HG03095 (cell line): ENCODE results near the gene INSR.
"Not testable (repeated sequence)": the region's sequence is repeated elsewhere in the genome, so short reads cannot be mapped to it uniquely, and the experiment has no call there.

Experiments
- ATAC-seq: cut with Tn5 transposase; IDR thresholded peaks from one replicate; pipeline ENCODE4 v1.9.1; 2021; ENCODE audit warnings: moderate library complexity; ENCODE audit not compliant: unreplicated experiment

Gene INSR

GRCh38 chr19:7293762-7294557 lies at the start of gene INSR:
Gene INSR, minus strand, starts transcription at chr19:7294414. Its CDS starts 523 bp downstream, at chr19:7293891.
- ATAC-seq, result peak; percentile 66

- ATAC-seq, result no peak
Measured at GRCh38 chr19:7342143-7342542, 47.9 kb upstream of the INSR start.

DNA sequence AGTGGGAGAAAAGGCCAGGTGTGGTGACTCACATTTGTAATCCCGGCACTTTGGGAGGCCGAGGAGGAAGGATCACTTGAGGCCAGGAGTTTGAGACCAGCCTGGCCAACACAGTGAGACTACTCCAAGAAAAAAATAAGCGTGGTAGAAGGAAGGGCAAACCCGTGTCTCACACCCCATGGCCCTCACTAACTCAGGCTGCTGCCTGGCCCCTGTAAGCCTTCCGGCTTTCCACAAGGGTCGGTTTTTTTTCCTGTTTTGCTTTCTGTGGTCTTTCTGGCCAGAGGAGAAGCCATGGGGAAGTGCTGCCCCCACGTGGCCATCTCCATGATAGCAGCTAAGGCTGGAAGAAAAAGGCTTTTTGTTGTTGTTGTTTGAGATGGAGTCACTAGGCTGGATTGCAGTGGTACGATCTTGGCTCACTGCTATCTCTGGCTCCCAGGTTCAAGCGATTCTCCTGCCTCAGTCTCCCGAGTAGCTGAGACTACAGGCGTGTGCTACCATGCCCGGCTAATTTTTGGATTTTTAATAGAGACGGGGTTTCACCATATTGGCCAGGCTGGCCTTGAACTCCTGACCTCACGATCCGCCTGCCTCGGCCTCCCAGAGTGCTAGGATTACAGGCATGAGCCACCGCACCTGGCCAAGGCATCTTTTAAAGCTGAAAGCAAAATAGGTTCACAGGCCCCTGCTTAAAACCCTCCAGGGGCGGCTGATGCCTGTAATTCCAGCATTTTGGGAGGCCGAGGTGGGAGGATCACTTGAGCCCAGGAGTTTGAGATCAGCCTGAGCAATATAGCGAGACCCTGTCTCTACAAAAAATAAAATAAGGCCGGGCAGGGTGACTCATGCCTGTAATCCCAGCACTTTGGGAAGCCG lies 47.0 kb upstream of the INSR start:
- no peak for ATAC-seq

- ATAC-seq, result peak; percentile 63
Measured at GRCh38 chr19:7337380-7338194, 43.4 kb upstream of the INSR start.

GRCh38 chr19:7336321-7336973 lies 42.2 kb upstream of the INSR start:
- no peak for ATAC-seq

DNA sequence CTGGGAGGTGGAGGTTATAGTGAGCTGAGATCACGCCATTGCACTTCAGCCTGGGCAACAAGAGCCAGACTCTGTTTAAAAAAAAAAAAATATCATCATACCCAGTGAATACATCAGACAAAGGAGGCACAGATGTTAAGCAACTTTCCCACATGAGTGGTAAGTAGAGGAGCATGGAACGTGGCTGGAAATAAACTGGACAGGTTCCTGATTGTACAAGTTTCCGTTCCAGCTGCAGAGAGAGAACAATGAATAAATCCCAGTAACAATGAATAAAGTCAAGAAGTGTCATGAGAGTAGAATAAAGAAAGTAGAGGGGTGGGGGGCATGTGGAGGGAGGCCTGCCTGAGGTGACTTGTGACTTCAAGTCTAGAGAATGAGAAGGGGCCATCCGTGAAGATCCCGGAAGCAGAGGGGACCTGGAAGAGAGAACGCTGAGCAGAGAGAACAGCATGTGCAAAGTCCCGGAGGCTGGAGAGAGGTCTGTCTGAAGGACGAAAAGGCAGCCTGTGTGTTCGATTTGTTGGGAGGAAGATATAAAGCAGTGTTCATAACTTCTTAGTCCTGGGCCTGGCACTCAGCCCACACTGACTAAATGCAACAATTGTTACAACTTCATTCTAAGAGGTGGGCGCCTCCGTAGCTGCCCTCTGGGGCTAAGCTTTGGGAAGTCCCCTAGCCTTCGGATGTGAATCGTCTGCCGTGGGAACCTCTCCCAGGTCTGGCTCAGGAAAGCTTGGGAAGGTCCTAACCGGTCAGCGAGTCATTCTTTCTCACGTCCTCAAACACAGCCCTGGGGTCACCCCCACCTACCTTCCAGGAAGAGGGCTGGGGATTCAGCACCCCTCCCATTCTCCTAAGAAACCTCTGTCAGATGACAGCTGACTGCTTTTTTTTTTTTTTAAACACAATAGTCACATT lies 39.2 kb upstream of the INSR start:
- ATAC-seq, result no peak

- no peak for ATAC-seq
Measured at GRCh38 chr19:7331446-7331845, 37.2 kb upstream of the INSR start.

GRCh38 chr19:7328647-7329046 lies 34.4 kb upstream of the INSR start:
- ATAC-seq, result no peak

GRCh38 chr19:7327802-7328201 lies 33.6 kb upstream of the INSR start:
- ATAC-seq, result no peak

GRCh38 chr19:7326105-7326877 lies 32.1 kb upstream of the INSR start:
- ATAC-seq, result no peak

DNA sequence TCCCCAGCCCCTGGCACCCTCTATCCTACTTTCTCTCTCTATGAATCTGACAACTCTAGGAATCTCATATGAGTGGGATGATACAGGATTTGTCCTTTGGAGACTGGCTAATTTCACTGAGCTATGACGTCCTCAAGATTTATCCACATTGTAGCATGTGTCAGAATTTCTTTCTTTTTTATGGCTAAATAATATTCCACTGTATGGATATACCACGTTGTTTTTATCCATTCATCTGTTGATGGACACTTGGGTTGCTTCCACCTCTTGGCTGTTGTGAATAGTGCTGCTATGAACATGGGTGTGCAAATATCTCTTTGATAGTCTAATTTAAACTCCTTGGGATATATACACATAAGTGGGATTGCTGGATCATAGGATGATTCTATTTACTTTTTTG lies 24.0 kb upstream of the INSR start:
- ATAC-seq, result no peak

GRCh38 chr19:7312816-7313215 lies 18.6 kb upstream of the INSR start:
- no peak for ATAC-seq

- no peak for ATAC-seq
Measured at GRCh38 chr19:7311911-7312310, 17.7 kb upstream of the INSR start.

DNA sequence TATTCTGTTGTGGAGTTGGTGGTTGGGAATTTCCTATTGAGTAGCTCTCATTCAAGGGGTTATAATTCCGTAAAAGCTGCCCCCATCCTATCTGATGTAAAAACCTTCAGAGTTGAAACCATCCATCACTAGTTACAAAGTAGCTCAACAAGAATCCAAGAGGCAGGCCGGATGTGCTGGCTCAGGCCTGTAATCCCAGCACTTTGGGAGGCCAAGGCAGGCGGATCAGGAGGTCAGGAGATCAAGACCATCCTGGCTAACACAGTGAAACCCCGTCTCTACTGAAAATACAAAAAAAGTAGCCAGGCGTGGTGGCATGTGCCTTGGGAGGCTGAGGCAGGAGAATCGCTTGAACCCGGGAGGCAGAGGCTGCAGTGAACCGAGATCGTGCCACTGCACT lies 14.1 kb upstream of the INSR start:
- ATAC-seq, result not testable (repeated sequence)

GRCh38 chr19:7307590-7308218 lies 13.5 kb upstream of the INSR start:
- no peak for ATAC-seq

DNA sequence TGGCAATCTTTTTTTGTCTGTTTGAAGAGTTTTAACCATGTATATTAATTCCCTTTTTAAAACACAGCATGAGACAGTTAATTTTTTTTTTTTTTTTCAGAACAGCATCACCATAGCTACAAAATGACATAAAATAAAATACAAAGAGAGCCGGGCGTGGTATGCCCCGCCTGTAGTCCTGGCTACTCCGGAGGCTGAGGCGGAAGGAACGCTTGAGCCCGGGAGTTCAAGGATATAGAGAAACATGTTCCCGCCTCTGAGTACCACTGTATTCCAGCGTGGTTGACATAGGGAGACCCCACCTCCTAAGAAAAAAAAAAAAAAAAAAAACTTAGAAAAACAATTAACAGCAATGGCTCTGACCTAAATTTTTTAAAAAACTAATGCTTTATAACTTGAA lies 10.0 kb upstream of the INSR start:
- no peak for ATAC-seq

DNA sequence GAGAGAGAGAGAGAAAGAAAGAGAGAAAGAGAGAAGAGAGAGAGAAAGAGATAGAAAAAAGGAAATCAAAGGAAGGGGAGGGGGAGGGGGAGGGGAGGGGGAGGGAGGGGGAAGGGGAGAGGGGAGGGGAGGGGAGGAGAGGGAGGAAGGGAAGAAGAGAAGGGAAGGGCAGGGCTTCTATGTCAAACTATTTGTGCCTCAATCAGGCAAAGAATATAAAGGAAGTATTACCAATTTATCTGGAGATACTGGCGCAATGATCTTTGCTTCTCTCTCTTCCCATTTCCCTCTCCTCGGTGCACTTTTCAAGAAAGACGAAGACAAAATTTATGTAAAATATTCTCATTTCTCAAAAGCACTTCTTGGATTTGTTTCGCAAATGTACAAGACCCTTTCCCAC lies 9.3 kb upstream of the INSR start:
- ATAC-seq, result no peak

- no peak for ATAC-seq
Measured at GRCh38 chr19:7301525-7301924, 7.3 kb upstream of the INSR start.
